LNCaP clone FGC (cell line): ENCODE results near the gene PRAF2.

Experiments used
- DNase-seq: peaks from one replicate; pipeline ENCODE4 v3.0.0-alpha.2; 2011; ENCODE audit warnings: low read depth
- H3K4me3 ChIP-seq: 2 replicates; pipeline ENCODE4 v1.5.1; 2011; ENCODE audit warnings: mild to moderate bottlenecking, low read depth, low read length, control low read depth
- TF ChIP-seq, protein P1 (sequence below): IDR thresholded peaks from 2 replicates; pipeline ENCODE4 v1.5.1; 2012; ENCODE audit warnings: mild to moderate bottlenecking; ENCODE audit not compliant: control insufficient read depth, insufficient read depth; ENCODE audit errors: extremely low read depth

Gene PRAF2

DNA sequence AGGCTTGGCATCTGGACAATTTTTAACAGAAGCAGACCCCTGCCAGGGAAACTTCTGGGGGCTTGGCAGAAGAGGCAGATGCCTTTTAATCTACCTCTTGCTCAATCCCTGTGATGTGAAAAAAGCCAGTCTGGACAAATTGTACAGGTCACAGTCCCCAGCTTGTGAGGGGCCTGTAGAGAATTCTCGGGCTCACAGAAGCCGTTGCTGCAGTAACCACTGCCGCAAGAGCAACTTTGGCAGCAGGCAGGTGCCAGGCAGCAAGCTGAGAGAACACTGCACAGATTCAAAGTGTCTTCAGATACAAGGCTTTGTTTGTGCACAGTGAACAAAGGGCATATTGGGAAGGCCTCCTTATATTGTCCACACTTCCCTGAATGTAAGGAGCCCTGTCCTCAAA is 38.0 kb upstream of the PRAF2 start:
- TF ChIP-seq, protein P1, sequence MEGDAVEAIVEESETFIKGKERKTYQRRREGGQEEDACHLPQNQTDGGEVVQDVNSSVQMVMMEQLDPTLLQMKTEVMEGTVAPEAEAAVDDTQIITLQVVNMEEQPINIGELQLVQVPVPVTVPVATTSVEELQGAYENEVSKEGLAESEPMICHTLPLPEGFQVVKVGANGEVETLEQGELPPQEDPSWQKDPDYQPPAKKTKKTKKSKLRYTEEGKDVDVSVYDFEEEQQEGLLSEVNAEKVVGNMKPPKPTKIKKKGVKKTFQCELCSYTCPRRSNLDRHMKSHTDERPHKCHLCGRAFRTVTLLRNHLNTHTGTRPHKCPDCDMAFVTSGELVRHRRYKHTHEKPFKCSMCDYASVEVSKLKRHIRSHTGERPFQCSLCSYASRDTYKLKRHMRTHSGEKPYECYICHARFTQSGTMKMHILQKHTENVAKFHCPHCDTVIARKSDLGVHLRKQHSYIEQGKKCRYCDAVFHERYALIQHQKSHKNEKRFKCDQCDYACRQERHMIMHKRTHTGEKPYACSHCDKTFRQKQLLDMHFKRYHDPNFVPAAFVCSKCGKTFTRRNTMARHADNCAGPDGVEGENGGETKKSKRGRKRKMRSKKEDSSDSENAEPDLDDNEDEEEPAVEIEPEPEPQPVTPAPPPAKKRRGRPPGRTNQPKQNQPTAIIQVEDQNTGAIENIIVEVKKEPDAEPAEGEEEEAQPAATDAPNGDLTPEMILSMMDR = no peak
- DNase-seq = no peak
- no peak overlapping the region for H3K4me3 ChIP-seq

GRCh38 chrX:49110417-49110816 is 36.6 kb upstream of the PRAF2 start:
- no peak overlapping the region for H3K4me3 ChIP-seq
- TF ChIP-seq, protein P1 = no peak

DNA sequence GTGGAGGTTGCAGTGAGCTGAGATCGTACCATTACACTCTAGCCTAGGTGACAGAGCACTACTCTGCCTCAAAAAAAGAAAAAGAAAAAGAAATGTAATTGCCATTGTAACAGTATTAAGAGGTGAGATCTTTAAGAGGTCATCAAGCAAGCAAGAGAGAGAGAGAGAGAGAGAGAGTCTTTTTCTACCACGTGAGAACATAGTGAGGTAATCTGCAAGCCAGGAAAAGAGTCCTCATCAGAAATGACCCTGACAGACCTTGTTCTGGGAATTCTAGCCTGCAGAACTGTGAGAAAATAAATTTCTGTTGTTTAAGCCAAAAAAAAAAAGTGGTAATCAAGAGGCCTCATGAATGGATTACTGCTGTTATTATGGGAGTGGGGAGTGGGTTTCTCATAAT is 34.8 kb upstream of the PRAF2 start:
- no peak overlapping the region for H3K4me3 ChIP-seq
- TF ChIP-seq, protein P1 = no peak
- DNase-seq = no peak

More at GRCh38 chrX:49110417-49110816, 36.6 kb upstream of the PRAF2 start:
- DNase-seq = no peak

- TF ChIP-seq, protein P1 = peak; percentile 30
- no peak for DNase-seq
- no peak overlapping the region for H3K4me3 ChIP-seq
Observed at GRCh38 chrX:49106930-49107329, 33.1 kb upstream of the PRAF2 start.

DNA sequence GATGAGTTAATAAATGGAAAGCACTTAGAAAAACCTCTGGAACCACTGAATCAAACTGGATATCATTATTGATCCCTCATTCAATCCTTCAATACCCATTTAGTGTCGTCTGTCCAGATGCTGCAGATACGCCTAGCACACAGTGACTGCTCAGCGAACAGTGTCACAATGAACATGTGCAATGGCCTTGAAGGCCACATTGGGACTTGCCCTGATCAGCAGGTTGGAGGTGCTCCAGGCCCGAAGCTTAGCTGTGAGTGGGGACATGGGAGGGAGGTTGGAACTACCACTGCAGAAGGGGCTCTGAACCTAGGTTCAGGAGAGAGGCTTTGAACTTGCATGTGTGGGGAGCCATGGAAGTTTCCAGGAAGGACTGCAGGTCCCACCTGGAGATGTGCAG is 32.5 kb upstream of the PRAF2 start:
- TF ChIP-seq, protein P1 = no peak
- no peak overlapping the region for H3K4me3 ChIP-seq
- no peak for DNase-seq

- H3K4me3 ChIP-seq = no peak overlapping the region
- no peak for DNase-seq
- TF ChIP-seq, protein P1 = no peak
Observed at GRCh38 chrX:49103637-49104036, 29.8 kb upstream of the PRAF2 start.

DNA sequence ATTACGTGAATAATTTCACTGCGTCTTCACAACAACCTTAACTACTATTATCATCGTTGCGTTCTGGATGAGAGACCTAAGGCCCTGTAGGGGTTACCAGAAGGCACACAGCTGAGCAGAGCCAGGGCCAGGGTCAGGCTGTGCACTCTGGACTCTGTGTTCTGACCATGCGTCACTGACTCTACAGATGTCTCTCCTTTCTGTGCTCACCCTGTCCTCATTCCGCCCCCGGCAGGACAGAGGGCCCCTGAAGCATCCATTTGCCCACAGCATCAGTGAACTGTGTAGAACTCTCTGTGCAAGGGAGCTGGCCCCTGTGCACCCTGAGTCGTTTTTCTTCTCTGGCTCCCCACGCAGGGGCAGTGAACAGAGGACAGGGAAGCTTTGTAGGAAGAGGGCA is 28.4 kb upstream of the PRAF2 start:
- no peak overlapping the region for H3K4me3 ChIP-seq
- TF ChIP-seq, protein P1 = no peak
- DNase-seq = no peak
